ENCODE data around the gene HOPX.

- TF ChIP-seq PHF8 (IDR thresholded peaks at IDR 0.05; ENCODE audit: borderline replicate concordance, low read depth) (no peak), BHLHE40 (IDR thresholded peaks at IDR 0.05; ENCODE audit: low read depth, low read length) (no peak), FOSL2 (IDR thresholded peaks at IDR 0.05) (no peak), FOSL2 (CRISPR knock-in tag; IDR thresholded peaks at IDR 0.05) (no peak), RCOR1 (IDR thresholded peaks at IDR 0.05; ENCODE audit: low read depth, low read length) (no peak), MYC (IDR thresholded peaks at IDR 0.05; ENCODE audit: borderline replicate concordance, low read length) (no peak), MAX (IDR thresholded peaks at IDR 0.05) (no peak), POLR2A (IDR thresholded peaks at IDR 0.05; ENCODE audit: low read length) (no peak), CTCF (IDR thresholded peaks at IDR 0.05) (no peak), SMC3 (IDR thresholded peaks at IDR 0.05) (no peak), CEBPB (IDR thresholded peaks at IDR 0.05) (no peak)
Measured at GRCh38 chr4:56651056-56651350, 30.1 kb downstream of the HOPX start.

Measured in A549 (cell line).